Naive thymus-derived CD8-positive, alpha-beta T cell (primary cell): ENCODE data around the gene EXOC4. TPM values are rescaled to one million over a fixed set of nuclear protein-coding genes. Genes with fewer than 3 reads are reported as not detected.

Source experiments
- ATAC-seq, 2 donors: fragments of 150-1000 bp; cut with Tn5 transposase in 1 of 2; sonication (Bioruptor Pico), chemical (Tn5 transposase) in 1 of 2; 1 replicate in 1 of 2; 2 replicates in 1 of 2; pipeline ENCODE4 v1.10.0; 2021; ENCODE audit warnings: mild to moderate bottlenecking in 2 of 2, moderate library complexity in 2 of 2
- POLR2A ChIA-PET: fragments of 350-600 bp; sonication (Branson Sonifier 250); formaldehyde crosslinking; loops from one replicate; lab custom pipeline; 2021; ENCODE audit warnings: antibody characterized with exemption; lab: Charles Lee
- DNase-seq, 10 donors: peaks; one replicate each; pipeline versions ENCODE4 v3.0.0 to v3.0.0-alpha.2; 2020 to 2022
- H3K27ac Mint-ChIP-seq, 10 donors: one replicate each; pipeline ENCODE4 v1.8.0; 2020 to 2022; ENCODE audit warnings: mild to moderate bottlenecking in 10 of 10, mixed read lengths in 10 of 10, moderate library complexity in 4 of 10, inconsistent platforms in 1 of 10
- H3K27me3 Mint-ChIP-seq, 5 donors: one replicate each; pipeline ENCODE4 v1.8.0; 2021 to 2022; ENCODE audit warnings: mixed read lengths in 5 of 5
- H3K36me3 Mint-ChIP-seq, 3 donors: one replicate each; pipeline ENCODE4 v1.8.0; 2020 to 2022; ENCODE audit warnings: mixed read lengths in 3 of 3, mild to moderate bottlenecking in 2 of 3, inconsistent platforms in 1 of 3
- H3K4me1 Mint-ChIP-seq, 4 donors: one replicate each; pipeline ENCODE4 v1.8.0; 2021 to 2022; ENCODE audit warnings: mixed read lengths in 4 of 4
- H3K4me3 Mint-ChIP-seq, 10 donors: one replicate each; pipeline ENCODE4 v1.8.0; 2020 to 2022; ENCODE audit warnings: mild to moderate bottlenecking in 10 of 10, mixed read lengths in 10 of 10, moderate library complexity in 6 of 10, inconsistent platforms in 1 of 10
- H3K9me3 Mint-ChIP-seq, 9 donors: one replicate each; pipeline ENCODE4 v1.8.0; 2020 to 2022; ENCODE audit warnings: mixed read lengths in 9 of 9, mild to moderate bottlenecking in 3 of 9, inconsistent platforms in 1 of 9, moderate library complexity in 1 of 9
- polyA plus RNA-seq, 3 donors: library from polyadenylated mRNA; unstranded; fragments of 300-500 nt; fragmentation: Illumina TruSeq; gene quantifications; one replicate each; pipeline ENCODE4 v1.2.3, GENCODE V29; 2021
- total RNA-seq, 8 experiments: library from RNA in 2 of 8; stranded (reverse) in 2 of 8; gene quantifications; one replicate each; pipeline ENCODE4 v1.2.3 and lab custom pipeline; 2021 to 2026

Gene EXOC4
- total and polyA plus RNA-seq, 5 experiments from 2014 or later: 29.4 to 68.6 (median 42.4) TPM

DNA sequence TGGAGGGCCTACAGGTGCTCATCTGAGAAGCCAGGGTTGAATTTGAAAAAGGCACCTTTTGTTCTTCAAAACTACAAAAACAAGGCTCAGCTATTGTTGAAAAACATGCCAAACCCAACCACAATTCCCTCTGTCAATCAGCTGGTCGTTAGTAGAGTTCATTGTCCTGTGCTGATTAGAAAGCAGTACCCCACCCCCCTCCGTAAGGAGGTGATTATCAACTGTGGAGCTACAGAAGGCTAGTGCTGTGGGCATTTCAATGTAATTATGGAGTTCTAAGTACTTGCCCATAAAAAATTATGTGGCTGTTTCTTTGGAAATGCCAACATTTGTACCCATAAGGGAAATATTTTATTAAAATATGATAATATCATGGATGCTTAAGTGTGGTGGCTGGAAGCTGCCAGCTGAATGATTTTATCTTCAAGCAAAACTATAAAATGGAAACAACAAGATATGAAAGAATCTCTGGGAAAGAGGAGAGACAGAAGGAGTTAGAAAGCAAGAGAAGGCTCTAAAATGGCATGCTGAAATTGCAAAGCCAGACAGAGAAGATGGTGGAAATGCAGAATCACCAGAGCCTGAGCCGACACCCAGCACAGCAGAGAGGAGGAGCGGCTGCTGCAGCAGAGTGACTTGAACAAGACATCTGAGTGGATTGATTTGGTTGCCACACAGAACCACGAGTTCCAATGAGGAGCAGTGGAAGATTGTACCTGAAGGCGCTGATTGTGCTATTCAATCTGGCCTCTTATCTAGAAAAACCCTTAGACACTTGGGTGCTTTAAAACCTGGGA, 694.8 kb downstream of the EXOC4 start:
- ATAC-seq: no peak
- Mint-ChIP-seq H3K9me3 (peaks cover 0 to 3% (median 0%) of the 10 kb centered on the region in 9 donors), H3K36me3 (peaks cover 36 to 72% (median 40%) of the 10 kb centered on the region in 3 donors), H3K27me3 (no peaks in the 10 kb centered on the region), H3K4me3 (no peak overlapping the region), H3K27ac (peak overlapping the region in 2 of 10 donors; percentile 8 to 11), H3K4me1 (peaks cover 0 to 3% (median 0%) of the 10 kb centered on the region in 4 donors)
- POLR2A ChIA-PET: no interaction called here
- no peak for DNase-seq

- no peak for ATAC-seq
- H3K36me3 Mint-ChIP-seq: peaks cover 40 to 82% (median 45%) of the 10 kb centered on the region in 3 donors
- no peaks in the 10 kb centered on the region for H3K27me3 Mint-ChIP-seq
- H3K9me3 Mint-ChIP-seq: peaks cover 0 to 6% (median 0%) of the 10 kb centered on the region in 9 donors
- no peak overlapping the region for H3K27ac Mint-ChIP-seq
- H3K4me1 Mint-ChIP-seq: peaks cover 0 to 3% (median 0%) of the 10 kb centered on the region in 4 donors
- H3K4me3 Mint-ChIP-seq: no peak overlapping the region
- POLR2A ChIA-PET: no interaction called here
- no peak for DNase-seq
Measured at GRCh38 chr7:133948588-133948987, 695.7 kb downstream of the EXOC4 start.

GRCh38 chr7:133950855-133951254, 698.0 kb downstream of the EXOC4 start:
- Mint-ChIP-seq H3K36me3 (peaks cover 32 to 74% (median 36%) of the 10 kb centered on the region in 3 donors), H3K27me3 (no peaks in the 10 kb centered on the region), H3K4me3 (no peak overlapping the region), H3K9me3 (peaks cover 0 to 6% (median 0%) of the 10 kb centered on the region in 9 donors), H3K4me1 (no peaks in the 10 kb centered on the region), H3K27ac (no peak overlapping the region)
- POLR2A ChIA-PET: no interaction called here
- DNase-seq (no peak), ATAC-seq (no peak)

GRCh38 chr7:133955208-133955607, 702.3 kb downstream of the EXOC4 start:
- Mint-ChIP-seq H3K27me3 (no peaks in the 10 kb centered on the region), H3K4me1 (peaks cover 3 to 16% (median 6%) of the 10 kb centered on the region in 4 donors), H3K27ac (no peak overlapping the region), H3K36me3 (peaks cover 19 to 58% (median 27%) of the 10 kb centered on the region in 3 donors), H3K9me3 (peaks cover 0 to 6% (median 2%) of the 10 kb centered on the region in 9 donors), H3K4me3 (no peak overlapping the region)
- POLR2A ChIA-PET: no interaction called here
- ATAC-seq (no peak), DNase-seq (no peak)

DNA sequence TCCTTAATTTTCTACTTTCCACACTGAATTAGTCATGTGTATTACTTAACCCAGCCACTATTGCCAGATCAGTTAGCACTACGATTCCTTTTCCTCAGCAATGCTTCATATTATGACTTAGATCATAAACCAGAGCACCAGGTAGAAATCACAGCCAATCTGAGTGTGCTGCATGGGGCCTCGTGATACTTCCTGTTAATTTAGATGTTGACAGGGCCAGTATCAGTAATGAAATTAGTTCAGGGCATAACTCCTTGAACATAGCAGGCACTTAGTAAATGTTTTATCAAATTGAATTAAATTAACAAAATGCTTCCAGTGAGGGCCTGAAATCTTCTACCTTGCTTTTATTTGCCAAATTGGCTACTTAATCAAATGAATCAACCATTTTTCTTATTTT, 705.0 kb downstream of the EXOC4 start:
- Mint-ChIP-seq H3K36me3 (peaks cover 10 to 53% (median 23%) of the 10 kb centered on the region in 3 donors), H3K9me3 (peaks cover 0 to 16% (median 1%) of the 10 kb centered on the region in 9 donors), H3K4me3 (no peak overlapping the region), H3K27ac (no peak overlapping the region), H3K4me1 (peaks cover 3 to 31% (median 19%) of the 10 kb centered on the region in 4 donors), H3K27me3 (no peaks in the 10 kb centered on the region)
- POLR2A ChIA-PET: no interaction called here
- ATAC-seq (no peak), DNase-seq (no peak)

DNA sequence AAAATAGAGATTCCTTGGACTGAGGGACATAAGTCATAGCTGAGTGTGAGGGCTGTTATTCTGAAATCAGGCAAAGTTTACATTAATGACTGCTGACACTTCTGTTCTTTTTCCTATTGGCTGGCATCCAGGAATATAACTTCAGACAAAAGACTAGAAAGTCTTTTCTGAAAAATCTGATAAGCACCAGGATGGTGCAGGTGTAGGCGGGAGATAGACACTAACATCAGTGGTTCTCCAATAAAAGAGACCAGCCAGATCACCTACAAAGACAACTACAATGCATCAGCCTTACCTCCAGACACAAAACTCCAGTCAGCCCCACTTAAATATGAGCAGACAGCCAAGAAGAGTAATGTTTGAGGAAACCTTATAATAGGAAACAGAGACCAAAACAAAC, 705.9 kb downstream of the EXOC4 start:
- POLR2A ChIA-PET: no interaction called here
- ATAC-seq (no peak), DNase-seq (no peak)
- Mint-ChIP-seq H3K4me1 (peaks cover 3 to 31% (median 19%) of the 10 kb centered on the region in 4 donors), H3K9me3 (peaks cover 0 to 26% (median 2%) of the 10 kb centered on the region in 9 donors), H3K27ac (peak overlapping the region in 1 of 10 donors; percentile 22), H3K27me3 (no peaks in the 10 kb centered on the region), H3K36me3 (peaks cover 11 to 54% (median 28%) of the 10 kb centered on the region in 3 donors), H3K4me3 (no peak overlapping the region)

DNA sequence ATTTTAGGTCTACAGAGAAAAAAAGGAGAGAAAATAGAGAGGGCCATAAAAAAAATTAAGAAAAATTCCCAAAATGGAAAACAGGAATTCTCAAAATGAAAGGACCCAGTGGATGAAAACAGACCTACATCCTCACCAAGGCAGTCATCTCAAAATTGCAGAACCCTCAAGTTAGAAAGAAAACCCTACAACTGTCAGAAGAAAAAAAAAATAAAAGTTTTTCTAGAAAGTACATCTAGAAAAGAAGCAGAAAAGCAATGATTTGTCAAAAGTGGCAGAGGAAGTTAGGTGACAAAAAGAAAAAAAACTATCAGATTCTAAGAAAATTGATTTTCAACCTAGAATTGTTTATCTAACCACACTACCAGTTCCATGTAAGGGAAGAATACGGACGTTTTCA, 706.6 kb downstream of the EXOC4 start:
- Mint-ChIP-seq H3K9me3 (peaks cover 0 to 33% (median 5%) of the 10 kb centered on the region in 9 donors), H3K4me1 (peaks cover 3 to 31% (median 19%) of the 10 kb centered on the region in 4 donors), H3K4me3 (no peak overlapping the region), H3K27ac (peak overlapping the region in 3 of 10 donors; percentile 22 to 38 (median 37)), H3K27me3 (no peaks in the 10 kb centered on the region), H3K36me3 (peaks cover 13 to 55% (median 35%) of the 10 kb centered on the region in 3 donors)
- DNase-seq (no peak), ATAC-seq (no peak)
- POLR2A ChIA-PET: no interaction called here

- Mint-ChIP-seq H3K27me3 (no peaks in the 10 kb centered on the region), H3K36me3 (peaks cover 22 to 68% (median 50%) of the 10 kb centered on the region in 3 donors), H3K4me3 (peak overlapping the region in 1 of 10 donors; percentile 19), H3K9me3 (peaks cover 0 to 55% (median 27%) of the 10 kb centered on the region in 9 donors), H3K4me1 (peaks cover 3 to 31% (median 19%) of the 10 kb centered on the region in 4 donors), H3K27ac (peak overlapping the region in 2 of 10 donors; percentile 8 to 83)
- ATAC-seq (peak in 1 of 2 donors; percentile 35), DNase-seq (peak in 2 of 10 donors; percentile 1 to 13)
- POLR2A ChIA-PET: no interaction called here
Measured at GRCh38 chr7:133961724-133962123, 708.8 kb downstream of the EXOC4 start.

- no peak for DNase-seq
- Mint-ChIP-seq H3K4me3 (no peak overlapping the region), H3K9me3 (peaks cover 0 to 64% (median 36%) of the 10 kb centered on the region in 9 donors), H3K27ac (no peak overlapping the region), H3K36me3 (peaks cover 29 to 72% (median 60%) of the 10 kb centered on the region in 3 donors), H3K4me1 (peaks cover 3 to 31% (median 19%) of the 10 kb centered on the region in 4 donors), H3K27me3 (no peaks in the 10 kb centered on the region)
- ATAC-seq: no peak
- POLR2A ChIA-PET: no interaction called here
Measured at GRCh38 chr7:133962646-133963045, 709.8 kb downstream of the EXOC4 start.

- Mint-ChIP-seq H3K4me1 (peaks cover 3 to 31% (median 19%) of the 10 kb centered on the region in 4 donors), H3K27ac (no peak overlapping the region), H3K9me3 (peaks cover 0 to 74% (median 46%) of the 10 kb centered on the region in 9 donors), H3K4me3 (no peak overlapping the region), H3K36me3 (peaks cover 33 to 80% (median 65%) of the 10 kb centered on the region in 3 donors), H3K27me3 (no peaks in the 10 kb centered on the region)
- DNase-seq (no peak), ATAC-seq (no peak)
- POLR2A ChIA-PET: no interaction called here
Measured at GRCh38 chr7:133963629-133964028, 710.8 kb downstream of the EXOC4 start.

- H3K4me1 Mint-ChIP-seq: peaks cover 0 to 7% (median 0%) of the 10 kb centered on the region in 4 donors
- no peak for ATAC-seq
- POLR2A ChIA-PET: no interaction called here
- H3K36me3 Mint-ChIP-seq: peaks cover 24 to 41% (median 37%) of the 10 kb centered on the region in 3 donors
- no peak for DNase-seq
- peaks cover 0 to 29% (median 18%) of the 10 kb centered on the region in 9 donors for H3K9me3 Mint-ChIP-seq
- no peaks in the 10 kb centered on the region for H3K27me3 Mint-ChIP-seq
- no peak overlapping the region for H3K27ac Mint-ChIP-seq
- no peak overlapping the region for H3K4me3 Mint-ChIP-seq
Measured at GRCh38 chr7:133971625-133972024, 718.7 kb downstream of the EXOC4 start.

- Mint-ChIP-seq H3K4me1 (peaks cover 0 to 7% (median 3%) of the 10 kb centered on the region in 4 donors), H3K4me3 (no peak overlapping the region), H3K27ac (no peak overlapping the region), H3K27me3 (no peaks in the 10 kb centered on the region), H3K36me3 (peaks cover 13 to 27% (median 19%) of the 10 kb centered on the region in 3 donors), H3K9me3 (peaks cover 0 to 10% (median 5%) of the 10 kb centered on the region in 9 donors)
- no peak for ATAC-seq
- POLR2A ChIA-PET: no interaction called here
- DNase-seq: no peak
Measured at GRCh38 chr7:133973710-133974109, 720.8 kb downstream of the EXOC4 start.

DNA sequence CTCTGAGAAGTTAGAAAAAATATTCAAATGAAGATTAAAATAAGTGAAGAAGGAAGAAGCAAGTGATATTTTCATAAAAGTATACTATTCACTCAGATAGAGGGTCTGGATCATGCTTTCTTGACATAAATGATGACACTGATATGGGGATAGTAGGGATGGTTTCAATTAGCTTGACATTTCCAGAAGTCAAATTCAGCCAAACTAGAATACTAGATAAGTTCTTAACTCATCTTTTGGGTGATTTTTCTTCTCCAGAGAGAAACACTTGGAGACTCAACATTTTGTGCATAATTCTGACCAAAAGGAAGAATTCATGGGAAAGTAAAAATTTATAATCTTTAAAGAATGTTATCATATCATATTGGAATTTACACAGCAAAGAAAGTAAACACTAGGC, 722.3 kb downstream of the EXOC4 start:
- Mint-ChIP-seq H3K4me3 (no peak overlapping the region), H3K4me1 (peaks cover 0 to 7% (median 3%) of the 10 kb centered on the region in 4 donors), H3K27me3 (no peaks in the 10 kb centered on the region), H3K36me3 (peaks cover 14 to 26% (median 19%) of the 10 kb centered on the region in 3 donors), H3K9me3 (peaks cover 0 to 4% (median 0%) of the 10 kb centered on the region in 9 donors), H3K27ac (no peak overlapping the region)
- POLR2A ChIA-PET: no interaction called here
- ATAC-seq (no peak), DNase-seq (no peak)
